ENCODE data around the gene AUTS2.

- TF ChIP-seq POLR2A (IDR thresholded peaks at IDR 0.05; ENCODE audit: low read depth, low read length): no peak
- no peak for TF ChIP-seq REST (IDR thresholded peaks at IDR 0.05; ENCODE audit: low read depth, low read length)
- no peak for TF ChIP-seq RCOR1 (conservative IDR thresholded peaks at IDR 0.05; ENCODE audit: low read depth, low read length)
Measured at GRCh38 chr7:69836702-69837101, 238.4 kb downstream of the AUTS2 start.

Data from GM12878 (cell line).